Ascending aorta (tissue), 2 donors: ENCODE data around the gene USP2. TPM values are rescaled to one million over a fixed set of nuclear protein-coding genes. Genes with fewer than 3 reads are reported as not detected.

Source experiments
- DNase-seq, 2 donors: peaks; one replicate each; pipeline ENCODE4 v3.0.0-alpha.2; 2019; ENCODE audit warnings: low spot score in 2 of 2
- H3K27ac ChIP-seq, 2 donors: fragments of 200-600 bp; sonication (generic); one replicate each; pipeline ENCODE4 v1.5.1; 2016 to 2017; ENCODE audit warnings: mild to moderate bottlenecking in 1 of 2
- H3K27me3 ChIP-seq: fragments of 200-600 bp; sonication (generic); one replicate; pipeline ENCODE4 v1.5.1; 2017
- H3K36me3 ChIP-seq, 2 donors: fragments of 200-600 bp; sonication (generic); one replicate each; pipeline ENCODE4 v1.5.1; 2016
- H3K4me1 ChIP-seq, 2 donors: fragments of 200-600 bp; sonication (generic); one replicate each; pipeline ENCODE4 v1.5.1; 2016 to 2017; ENCODE audit warnings: mild to moderate bottlenecking in 1 of 2
- H3K4me3 ChIP-seq, 2 donors: fragments of 200-600 bp; sonication (generic); one replicate each; pipeline ENCODE4 v1.5.1; 2016 to 2017; ENCODE audit warnings: mild to moderate bottlenecking in 1 of 2
- H3K9me3 ChIP-seq, 2 donors: fragments of 200-600 bp; sonication (generic); one replicate each; pipeline ENCODE4 v1.5.1; 2016
- intact Hi-C: fragments of 100-400 bp; cut with DNase I; formaldehyde crosslinking; loops from one replicate; pipeline ENCODE4 v1.15.1; 2023
- total RNA-seq: library from RNA; depleted of rRNA; stranded (reverse); fragments of >200 nt; gene quantifications from one replicate; pipeline ENCODE4 v1.1.0, GENCODE V29; 2016
- TF ChIP-seq, protein P1 (sequence below), 3 experiments: fragments of 200-600 bp in 2 of 3; fragments of 450-650 bp in 1 of 3; sonication (generic) in 2 of 3; IDR thresholded peaks; one replicate each; pipeline ENCODE4 v1.5.1; 2016 to 2019; ENCODE audit warnings: antibody characterized with exemption in 3 of 3, mild to moderate bottlenecking in 1 of 3, moderate library complexity in 1 of 3

Gene USP2
- total RNA-seq, 1 donor from 2014 or later: not detected

DNA sequence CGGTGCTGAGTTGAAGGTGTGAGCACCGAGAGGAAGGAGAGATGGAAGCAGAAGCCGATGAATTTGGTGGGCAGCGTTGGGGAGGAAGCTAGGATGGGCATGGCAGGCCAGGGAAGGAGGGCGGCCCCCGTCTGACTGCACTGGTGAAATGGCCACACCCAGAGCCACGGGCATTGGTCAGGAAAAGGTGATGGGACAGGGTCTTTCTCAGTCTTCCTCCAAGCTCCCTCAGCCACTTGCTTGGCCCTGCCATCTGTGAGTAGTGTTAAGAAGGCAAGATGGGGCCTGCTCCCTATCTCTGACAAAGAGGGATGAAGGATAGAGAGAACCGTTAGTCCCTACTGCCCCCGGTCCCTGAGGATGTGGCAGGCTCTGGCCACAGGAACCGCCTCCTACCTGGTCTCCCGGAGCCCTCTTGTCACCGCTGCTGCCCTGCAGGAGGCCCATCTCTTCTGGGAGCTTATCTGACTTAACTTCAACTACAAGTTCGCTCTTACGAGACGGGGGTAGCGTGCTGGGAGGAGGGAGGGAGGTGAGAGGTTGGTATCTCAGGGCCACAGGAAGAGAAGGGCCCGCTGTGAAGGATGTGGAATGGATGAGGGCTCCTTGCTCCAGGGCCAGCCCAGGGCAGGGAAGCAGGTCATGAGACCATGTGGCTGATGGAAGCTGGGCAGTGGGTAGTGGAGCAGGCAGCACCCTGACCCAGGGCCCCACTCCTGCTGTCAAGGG is 71.4 kb downstream of the USP2 start:
- Histone ChIP-seq H3K9me3 (no peaks in the 10 kb centered on the region), H3K27me3 (no peaks in the 10 kb centered on the region), H3K36me3 (peaks cover 65 to 72% of the 10 kb centered on the region in 2 donors), H3K27ac (peak overlapping the region; percentile 98 to 99), H3K4me3 (no peak overlapping the region), H3K4me1 (peaks cover 14 to 68% of the 10 kb centered on the region in 2 donors)
- DNase-seq: no peak
- intact Hi-C loops: loop anchor here (5.0 kb wide), 1 partner anchor 103 kb away; the partner anchor contains the start of gene CBL
- TF ChIP-seq, protein P1, sequence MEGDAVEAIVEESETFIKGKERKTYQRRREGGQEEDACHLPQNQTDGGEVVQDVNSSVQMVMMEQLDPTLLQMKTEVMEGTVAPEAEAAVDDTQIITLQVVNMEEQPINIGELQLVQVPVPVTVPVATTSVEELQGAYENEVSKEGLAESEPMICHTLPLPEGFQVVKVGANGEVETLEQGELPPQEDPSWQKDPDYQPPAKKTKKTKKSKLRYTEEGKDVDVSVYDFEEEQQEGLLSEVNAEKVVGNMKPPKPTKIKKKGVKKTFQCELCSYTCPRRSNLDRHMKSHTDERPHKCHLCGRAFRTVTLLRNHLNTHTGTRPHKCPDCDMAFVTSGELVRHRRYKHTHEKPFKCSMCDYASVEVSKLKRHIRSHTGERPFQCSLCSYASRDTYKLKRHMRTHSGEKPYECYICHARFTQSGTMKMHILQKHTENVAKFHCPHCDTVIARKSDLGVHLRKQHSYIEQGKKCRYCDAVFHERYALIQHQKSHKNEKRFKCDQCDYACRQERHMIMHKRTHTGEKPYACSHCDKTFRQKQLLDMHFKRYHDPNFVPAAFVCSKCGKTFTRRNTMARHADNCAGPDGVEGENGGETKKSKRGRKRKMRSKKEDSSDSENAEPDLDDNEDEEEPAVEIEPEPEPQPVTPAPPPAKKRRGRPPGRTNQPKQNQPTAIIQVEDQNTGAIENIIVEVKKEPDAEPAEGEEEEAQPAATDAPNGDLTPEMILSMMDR (IDR thresholded peaks at IDR 0.05): no peak

DNA sequence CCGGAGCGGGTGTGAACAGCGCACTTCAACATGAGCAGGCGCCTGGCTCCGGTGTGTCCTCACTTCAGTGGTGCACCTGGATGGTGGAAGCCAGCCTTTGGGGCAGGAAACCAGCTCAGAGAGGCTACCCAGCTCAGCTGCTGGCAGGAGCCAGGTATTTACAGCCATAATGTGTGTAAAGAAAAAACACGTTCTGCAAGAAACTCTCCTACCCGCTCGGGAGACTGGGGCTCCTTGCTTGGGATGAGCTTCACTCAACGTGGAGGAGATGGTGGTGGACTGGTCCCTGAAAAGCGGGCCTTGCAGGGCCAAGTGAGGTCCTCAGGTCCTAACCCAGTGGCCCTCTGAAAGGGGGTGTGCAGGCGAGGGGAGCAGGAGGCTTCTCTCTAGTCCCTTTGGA is 72.1 kb downstream of the USP2 start:
- DNase-seq: no peak
- TF ChIP-seq, protein P1 (IDR thresholded peaks at IDR 0.05): no peak
- intact Hi-C loops: loop anchor here (5.0 kb wide), 1 partner anchor 102 kb away; the partner anchor contains the start of gene CBL
- no peak overlapping the region for H3K4me3 ChIP-seq
- no peaks in the 10 kb centered on the region for H3K27me3 ChIP-seq
- peaks cover 11 to 65% of the 10 kb centered on the region in 2 donors for H3K4me1 ChIP-seq
- peak overlapping the region; percentile 98 to 99 for H3K27ac ChIP-seq
- H3K9me3 ChIP-seq: no peaks in the 10 kb centered on the region
- peaks cover 60 to 65% of the 10 kb centered on the region in 2 donors for H3K36me3 ChIP-seq

DNA sequence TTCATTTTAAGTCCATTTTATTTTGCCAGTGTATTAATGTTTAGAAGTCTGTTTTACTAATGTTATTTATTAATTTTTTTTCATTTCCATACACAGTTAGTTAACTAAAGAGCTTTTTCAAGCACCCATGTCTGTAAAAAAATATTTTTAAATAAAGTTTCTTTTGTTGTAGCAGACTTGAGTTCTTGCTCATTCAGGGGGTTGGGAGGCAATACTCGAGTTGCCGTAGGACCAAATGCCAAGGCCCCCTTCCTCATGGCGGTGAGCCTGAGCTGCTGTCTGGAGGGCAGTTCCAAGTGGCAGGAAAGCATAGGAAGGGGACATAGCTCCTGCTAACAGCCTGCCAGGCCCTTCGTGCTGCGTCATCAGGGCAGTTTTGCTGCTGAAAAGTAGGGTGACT is 73.5 kb downstream of the USP2 start:
- peaks cover 49 to 61% of the 10 kb centered on the region in 2 donors for H3K36me3 ChIP-seq
- no peak overlapping the region for H3K4me3 ChIP-seq
- H3K4me1 ChIP-seq: peaks cover 11 to 52% of the 10 kb centered on the region in 2 donors
- no peaks in the 10 kb centered on the region for H3K9me3 ChIP-seq
- H3K27me3 ChIP-seq: no peaks in the 10 kb centered on the region
- peak overlapping the region; percentile 98 to 99 for H3K27ac ChIP-seq
- no peak for DNase-seq
- intact Hi-C loops: loop anchor here (2.0 to 5.0 kb wide), 2 partner anchors 101 to 139 kb away; partner anchors contain the start of genes CBL and NLRX1
- TF ChIP-seq, protein P1 (IDR thresholded peaks at IDR 0.05): no peak

DNA sequence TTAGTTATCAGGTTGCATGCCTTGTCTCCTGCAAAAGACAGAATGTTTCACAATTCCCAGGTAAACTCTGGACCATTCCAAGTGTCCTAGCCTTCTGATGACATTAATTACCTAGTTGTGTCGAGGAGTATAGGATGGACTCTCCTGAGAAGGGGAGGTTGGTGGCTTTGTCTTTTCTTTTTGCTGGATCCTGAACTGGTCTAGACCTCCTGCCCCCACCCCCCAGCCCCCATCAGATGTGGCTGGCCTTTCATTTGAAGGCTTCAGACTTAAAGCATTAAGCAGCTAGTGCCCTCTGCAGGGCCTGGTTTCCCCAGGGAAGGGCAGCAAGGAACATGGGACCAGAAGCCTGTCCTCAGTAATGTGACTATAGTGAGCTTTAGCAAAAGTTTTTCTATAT is 74.3 kb downstream of the USP2 start:
- intact Hi-C loops: loop anchor here (2.0 to 5.0 kb wide), 2 partner anchors 100 to 138 kb away; partner anchors contain the start of genes CBL and NLRX1
- Histone ChIP-seq H3K27me3 (no peaks in the 10 kb centered on the region), H3K27ac (peak overlapping the region; percentile 98 to 99), H3K4me3 (no peak overlapping the region), H3K36me3 (peaks cover 45 to 57% of the 10 kb centered on the region in 2 donors), H3K4me1 (peaks cover 11 to 47% of the 10 kb centered on the region in 2 donors), H3K9me3 (no peaks in the 10 kb centered on the region)
- TF ChIP-seq, protein P1 (IDR thresholded peaks at IDR 0.05): peak in 2 of 3 experiments; percentile 20 to 44
- peak in 1 of 2 donors; percentile 71 for DNase-seq

DNA sequence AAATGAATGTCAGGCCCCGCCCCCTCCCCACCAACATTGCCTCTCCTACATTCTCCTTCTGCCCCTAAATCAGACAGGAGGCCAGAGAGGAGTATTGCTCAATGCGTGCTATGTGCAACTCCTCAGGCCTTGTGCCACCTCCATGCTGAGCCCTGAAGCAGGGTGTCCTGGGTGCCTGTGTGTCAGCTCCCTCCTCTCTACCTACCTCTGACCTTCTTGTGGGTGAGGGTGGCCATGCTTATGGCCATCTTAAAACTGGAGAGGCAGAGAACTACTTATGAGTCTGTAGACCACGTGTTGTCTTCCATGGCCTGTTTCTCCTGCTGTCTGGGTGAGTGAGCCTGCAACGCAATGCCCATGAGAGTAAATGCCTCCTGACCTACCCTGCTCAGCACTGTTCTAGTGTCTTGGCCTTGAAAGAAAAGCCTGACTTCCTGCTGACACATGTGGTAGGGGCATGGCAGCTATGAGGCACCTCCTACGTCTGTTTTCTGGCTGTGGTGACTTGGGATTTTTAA is 75.1 kb downstream of the USP2 start:
- peak; percentile 66 to 91 for DNase-seq
- H3K4me1 ChIP-seq: peaks cover 11 to 43% of the 10 kb centered on the region in 2 donors
- peak overlapping the region in 1 of 2 donors; percentile 42 for H3K4me3 ChIP-seq
- H3K36me3 ChIP-seq: peaks cover 44 to 57% of the 10 kb centered on the region in 2 donors
- TF ChIP-seq, protein P1 (IDR thresholded peaks at IDR 0.05): no peak
- intact Hi-C loops: loop anchor here (1.0 to 5.0 kb wide), 3 partner anchors 10 to 138 kb away; partner anchors contain the start of genes CBL and NLRX1
- H3K27me3 ChIP-seq: no peaks in the 10 kb centered on the region
- peak overlapping the region; percentile 98 to 99 for H3K27ac ChIP-seq
- no peaks in the 10 kb centered on the region for H3K9me3 ChIP-seq
